Lower lobe of right lung (tissue), 2 donors: ENCODE measurements around the gene FRMPD2. TPM values are rescaled to one million over a fixed set of nuclear protein-coding genes. Genes with fewer than 3 reads are reported as not detected.
A peak's percentile ranks its signal among the peaks of the same experiment; 100 is the strongest.

ENCODE experiments used
- ATAC-seq, 2 donors: fragments of 200-7000 bp; cut with Tn5 transposase; one replicate each; pipeline ENCODE4 v1.9.1; 2020 to 2022; ENCODE audit warnings: mild to moderate bottlenecking in 2 of 2, moderate library complexity in 2 of 2
- DNase-seq: peaks from one replicate; pipeline ENCODE4 v3.0.0-alpha.2; 2020
- H3K27ac ChIP-seq: fragments of 200-600 bp; one replicate; pipeline ENCODE4 v1.8.0; 2022
- H3K27me3 ChIP-seq: fragments of 200-600 bp; one replicate; pipeline ENCODE4 v1.8.0; 2022; ENCODE audit warnings: low read depth
- H3K36me3 ChIP-seq: fragments of 200-600 bp; one replicate; pipeline ENCODE4 v1.8.0; 2022; ENCODE audit warnings: mild to moderate bottlenecking
- H3K4me1 ChIP-seq: fragments of 200-600 bp; one replicate; pipeline ENCODE4 v1.8.0; 2022
- H3K4me3 ChIP-seq: fragments of 200-600 bp; one replicate; pipeline ENCODE4 v1.8.0; 2022; ENCODE audit warnings: mild to moderate bottlenecking
- H3K9me3 ChIP-seq: fragments of 200-600 bp; one replicate; pipeline ENCODE4 v1.8.0; 2022
- intact Hi-C: fragments of 100-400 bp; cut with DNase I; formaldehyde crosslinking; loops from one replicate; pipeline ENCODE4 v1.11.0; 2022
- total RNA-seq: library from RNA; stranded (reverse); fragmentation: NEBNext Ultra II Directional; extraction: Animal tissue kit (Norgen Biotek cat#: 25700); gene quantifications from one replicate; pipeline ENCODE4 v1.2.1, GENCODE V29; 2021
- TF ChIP-seq, protein P1 (sequence below): fragments of 200-600 bp; IDR thresholded peaks from one replicate; pipeline ENCODE4 v1.8.0; 2022; ENCODE audit warnings: antibody characterized with exemption, mild to moderate bottlenecking
- donor health status: DM: no; HTN: yes; CAD: no; lungs with severe emphysema.

The FRMPD2 gene
- total RNA-seq, 1 donor from 2014 or later = 5.3 TPM

GRCh38 chr10:48209241-48209640 lies 65.3 kb downstream of the FRMPD2 start:
- intact Hi-C loops = no loop called here
- TF ChIP-seq, protein P1, sequence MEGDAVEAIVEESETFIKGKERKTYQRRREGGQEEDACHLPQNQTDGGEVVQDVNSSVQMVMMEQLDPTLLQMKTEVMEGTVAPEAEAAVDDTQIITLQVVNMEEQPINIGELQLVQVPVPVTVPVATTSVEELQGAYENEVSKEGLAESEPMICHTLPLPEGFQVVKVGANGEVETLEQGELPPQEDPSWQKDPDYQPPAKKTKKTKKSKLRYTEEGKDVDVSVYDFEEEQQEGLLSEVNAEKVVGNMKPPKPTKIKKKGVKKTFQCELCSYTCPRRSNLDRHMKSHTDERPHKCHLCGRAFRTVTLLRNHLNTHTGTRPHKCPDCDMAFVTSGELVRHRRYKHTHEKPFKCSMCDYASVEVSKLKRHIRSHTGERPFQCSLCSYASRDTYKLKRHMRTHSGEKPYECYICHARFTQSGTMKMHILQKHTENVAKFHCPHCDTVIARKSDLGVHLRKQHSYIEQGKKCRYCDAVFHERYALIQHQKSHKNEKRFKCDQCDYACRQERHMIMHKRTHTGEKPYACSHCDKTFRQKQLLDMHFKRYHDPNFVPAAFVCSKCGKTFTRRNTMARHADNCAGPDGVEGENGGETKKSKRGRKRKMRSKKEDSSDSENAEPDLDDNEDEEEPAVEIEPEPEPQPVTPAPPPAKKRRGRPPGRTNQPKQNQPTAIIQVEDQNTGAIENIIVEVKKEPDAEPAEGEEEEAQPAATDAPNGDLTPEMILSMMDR = no peak
- ATAC-seq = no peak

DNA sequence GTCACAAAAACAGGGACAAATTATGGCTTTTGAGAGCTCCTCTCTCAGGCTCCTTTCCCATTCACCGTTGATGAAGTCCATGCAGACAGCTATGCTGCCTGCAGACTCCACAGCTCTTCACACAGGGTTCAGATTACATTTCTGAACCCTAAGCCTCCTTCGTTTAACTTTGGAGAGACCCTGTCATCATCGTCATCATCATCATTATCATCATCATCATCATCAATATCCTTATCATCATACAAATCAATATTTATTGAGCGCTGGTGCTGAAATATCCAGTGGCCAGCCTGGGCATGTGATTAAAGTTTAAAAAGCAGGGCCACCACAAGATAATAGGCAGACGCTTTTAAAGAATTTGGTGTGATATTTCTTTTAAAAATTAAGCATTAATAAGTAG lies 66.6 kb downstream of the FRMPD2 start:
- intact Hi-C loops = no loop called here
- DNase-seq (no peak), ATAC-seq (no peak)
- Histone ChIP-seq H3K36me3 (no peaks in the 10 kb centered on the region), H3K4me3 (no peak overlapping the region), H3K27me3 (no peaks in the 10 kb centered on the region), H3K4me1 (no peaks in the 10 kb centered on the region), H3K27ac (no peak overlapping the region), H3K9me3 (no peaks in the 10 kb centered on the region)
- TF ChIP-seq, protein P1 = no peak

More at GRCh38 chr10:48209241-48209640, 65.3 kb downstream of the FRMPD2 start:
- Histone ChIP-seq H3K4me1 (no peaks in the 10 kb centered on the region), H3K4me3 (no peak overlapping the region), H3K36me3 (no peaks in the 10 kb centered on the region), H3K27ac (no peak overlapping the region), H3K27me3 (no peaks in the 10 kb centered on the region), H3K9me3 (no peaks in the 10 kb centered on the region)
- no peak for DNase-seq

- Histone ChIP-seq H3K9me3 (no peaks in the 10 kb centered on the region), H3K4me3 (no peak overlapping the region), H3K27ac (no peak overlapping the region), H3K36me3 (no peaks in the 10 kb centered on the region), H3K27me3 (no peaks in the 10 kb centered on the region), H3K4me1 (no peaks in the 10 kb centered on the region)
- DNase-seq = no peak
- intact Hi-C loops = no loop called here
- TF ChIP-seq, protein P1 = no peak
- ATAC-seq = no peak
Measured at GRCh38 chr10:48206482-48207250, 67.8 kb downstream of the FRMPD2 start.

DNA sequence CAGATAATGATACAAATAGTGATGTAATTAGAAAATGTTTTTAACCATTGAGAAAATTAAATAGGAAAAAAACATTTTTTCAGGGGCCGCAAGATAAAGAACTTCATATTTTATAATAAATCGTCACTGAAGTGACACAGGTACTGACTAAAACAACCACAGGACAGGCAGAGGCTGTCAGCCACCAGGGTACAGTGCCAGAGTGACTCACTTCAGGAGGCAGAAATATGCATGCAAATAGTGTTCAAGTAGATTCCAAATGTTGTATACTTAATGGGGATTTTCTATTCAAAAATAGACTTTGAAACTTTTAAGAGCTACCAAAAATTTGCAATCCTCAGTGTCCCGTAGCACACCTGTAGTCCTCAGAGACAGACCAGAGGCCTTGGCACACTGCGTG lies 68.6 kb downstream of the FRMPD2 start:
- ATAC-seq = peak; percentile 52 to 72
- no peak overlapping the region for H3K27ac ChIP-seq
- no peak overlapping the region for H3K4me3 ChIP-seq

GRCh38 chr10:48199580-48200377 lies 74.7 kb downstream of the FRMPD2 start:
- H3K4me1 ChIP-seq = no peaks in the 10 kb centered on the region
- H3K9me3 ChIP-seq = no peaks in the 10 kb centered on the region
- peaks cover 4% of the 10 kb centered on the region for H3K27me3 ChIP-seq
- no peak overlapping the region for H3K27ac ChIP-seq
- ATAC-seq (peak in 1 of 2 donors; percentile 29), DNase-seq (no peak)
- no peaks in the 10 kb centered on the region for H3K36me3 ChIP-seq
- H3K4me3 ChIP-seq = no peak overlapping the region
- intact Hi-C loops = no loop called here
- TF ChIP-seq, protein P1 = no peak

More for the DNA sequence above, 68.6 kb downstream of the FRMPD2 start:
- TF ChIP-seq, protein P1 = no peak
- H3K4me1 ChIP-seq = no peaks in the 10 kb centered on the region
- H3K27me3 ChIP-seq = no peaks in the 10 kb centered on the region
- intact Hi-C loops = no loop called here
- no peak for DNase-seq
- H3K9me3 ChIP-seq = no peaks in the 10 kb centered on the region
- no peaks in the 10 kb centered on the region for H3K36me3 ChIP-seq
